Islet of Langerhans (tissue), 1 donor: Measurements from ENCODE around the gene CDHR1.

Experiments
- FAIRE-seq: peaks from one replicate; lab custom pipeline; 2011; peaks lifted over from hg19 to GRCh38; lab: Jason Lieb, UNC

Gene CDHR1

DNA sequence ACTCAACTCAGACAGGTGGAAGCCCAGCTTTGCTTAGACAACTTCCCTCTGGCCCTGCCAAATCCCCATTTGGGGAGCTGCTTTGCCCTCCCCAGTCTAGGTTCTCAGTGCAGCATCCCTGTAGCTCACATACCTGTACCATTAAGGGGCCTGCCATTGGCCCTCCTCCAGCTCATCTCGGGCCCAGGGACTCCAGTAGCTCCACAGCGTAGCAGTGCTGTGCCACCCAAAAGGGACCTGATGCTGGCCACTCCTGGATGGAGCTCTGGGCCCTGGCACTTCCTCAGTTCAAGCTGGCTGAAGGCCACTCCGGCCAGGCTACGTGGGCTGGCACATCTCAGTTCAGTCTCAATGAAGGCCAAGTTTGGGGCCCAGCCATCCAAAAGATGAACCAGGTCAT, 39.6 kb downstream of the CDHR1 start:
- FAIRE-seq, result no peak

DNA sequence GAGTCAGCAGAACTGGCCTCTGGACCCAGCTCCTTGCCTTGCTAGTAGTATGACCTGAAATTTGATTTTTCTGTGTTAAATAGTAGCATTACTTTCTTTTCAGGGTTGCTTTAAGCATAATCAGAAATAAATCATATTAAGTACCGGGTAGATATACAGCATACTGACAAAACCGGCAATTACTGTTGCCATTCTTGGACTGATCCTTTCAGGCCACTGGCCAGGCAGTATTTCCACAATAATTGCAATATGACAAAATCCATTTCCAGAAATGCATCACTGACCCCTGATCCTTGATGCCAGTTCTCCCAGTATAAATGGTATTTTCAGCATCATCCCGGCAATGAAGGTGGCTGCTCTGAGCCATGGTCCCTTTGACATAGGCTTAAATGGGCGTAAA, 40.1 kb downstream of the CDHR1 start:
- FAIRE-seq, result no peak

DNA sequence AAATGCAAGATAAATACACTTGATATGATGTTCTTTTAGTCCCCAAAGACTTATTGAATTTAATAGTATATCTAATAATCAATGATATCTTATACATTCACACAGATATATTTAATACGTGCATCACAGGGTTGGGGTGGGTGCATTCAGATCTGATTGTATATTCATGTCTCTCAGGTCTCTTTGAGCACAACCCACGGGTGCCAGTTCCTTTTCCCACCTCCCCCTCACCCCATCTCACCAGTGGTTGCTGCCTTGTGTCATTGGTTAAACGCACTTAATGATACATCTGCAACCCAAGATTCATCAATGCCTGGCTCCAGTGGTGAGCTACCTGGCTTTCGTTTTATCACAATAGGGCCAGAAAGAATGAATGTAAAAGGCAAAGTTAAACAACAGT, 40.8 kb downstream of the CDHR1 start:
- no peak for FAIRE-seq

DNA sequence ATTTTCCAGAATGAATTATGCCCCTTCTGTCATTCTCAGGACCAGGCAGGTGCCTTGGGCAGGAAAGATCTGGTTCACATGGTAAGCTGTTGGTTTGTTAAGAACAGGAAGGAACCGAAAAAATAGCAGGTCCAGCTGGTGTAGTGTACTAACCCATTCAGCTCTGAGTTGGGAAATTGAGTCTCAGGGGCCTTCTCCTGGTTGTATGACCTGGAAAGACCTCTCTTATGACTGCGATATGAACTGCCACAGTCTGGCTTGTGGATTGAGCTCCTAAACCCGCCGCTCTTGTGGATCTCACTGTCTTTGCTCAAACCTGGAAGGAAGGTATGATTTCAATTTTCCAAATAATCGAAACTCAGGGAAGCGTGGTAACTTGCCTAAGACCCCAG, 42.5 kb downstream of the CDHR1 start:
- no peak for FAIRE-seq

DNA sequence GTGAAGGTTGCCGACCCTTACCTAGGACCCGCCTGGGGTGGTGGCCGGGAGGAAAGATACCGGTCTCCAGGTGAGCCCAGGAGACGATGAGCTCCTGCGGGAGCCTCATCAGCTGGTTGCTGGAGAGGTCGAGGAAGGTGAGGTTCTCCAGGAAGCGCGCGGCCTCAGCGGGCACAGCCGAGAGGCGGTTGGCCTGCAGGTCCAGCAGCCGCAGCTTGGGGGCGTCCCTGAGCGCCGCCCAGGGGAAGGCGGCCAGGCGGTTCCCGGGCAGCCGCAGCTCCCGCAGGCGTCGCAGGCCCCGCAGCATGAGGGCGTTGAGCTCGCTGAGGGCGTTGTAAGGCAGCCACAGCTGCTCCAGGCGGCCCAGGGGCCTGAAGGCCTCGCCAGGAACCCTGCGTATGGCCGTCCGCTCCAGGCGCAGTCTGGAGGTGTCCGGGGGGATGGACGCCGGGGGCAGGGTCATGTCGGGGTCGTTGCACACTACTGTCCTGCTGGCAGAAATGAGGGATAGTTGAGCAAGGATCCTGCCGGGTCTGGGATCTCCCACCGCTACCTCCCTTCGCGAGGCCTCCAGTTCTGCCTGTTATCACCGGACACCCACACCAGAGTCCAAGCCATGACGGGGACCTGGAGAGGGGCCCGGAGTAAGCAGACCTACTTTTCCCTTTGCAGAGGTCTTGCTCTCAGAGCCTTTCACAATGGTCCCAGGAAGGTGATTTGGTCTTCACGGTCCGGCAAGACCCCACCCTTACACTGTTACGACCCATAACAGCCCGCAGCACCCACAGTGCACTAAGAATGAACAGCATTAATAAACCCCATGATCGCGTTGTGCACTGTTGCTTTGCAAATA, 43.1 kb downstream of the CDHR1 start:
- no peak for FAIRE-seq

DNA sequence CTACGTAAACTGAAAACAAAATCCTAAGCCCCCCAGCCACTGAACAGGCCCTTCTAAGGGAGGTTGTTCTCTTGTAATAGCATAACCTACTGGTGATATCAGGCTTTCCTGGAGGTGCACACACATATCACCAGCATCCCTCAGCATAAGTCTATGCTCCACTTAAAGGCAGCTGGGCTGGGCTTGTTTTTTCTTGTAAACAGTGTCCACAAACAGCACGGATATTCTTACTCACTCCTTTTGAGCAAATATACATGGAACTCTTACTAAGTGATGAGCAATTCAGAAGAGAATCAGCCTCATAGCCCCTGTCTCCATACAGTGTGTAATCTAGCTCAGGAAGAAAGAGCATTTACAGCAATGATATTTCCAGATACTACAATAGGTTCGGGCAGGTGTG, 44.6 kb downstream of the CDHR1 start:
- no peak for FAIRE-seq

DNA sequence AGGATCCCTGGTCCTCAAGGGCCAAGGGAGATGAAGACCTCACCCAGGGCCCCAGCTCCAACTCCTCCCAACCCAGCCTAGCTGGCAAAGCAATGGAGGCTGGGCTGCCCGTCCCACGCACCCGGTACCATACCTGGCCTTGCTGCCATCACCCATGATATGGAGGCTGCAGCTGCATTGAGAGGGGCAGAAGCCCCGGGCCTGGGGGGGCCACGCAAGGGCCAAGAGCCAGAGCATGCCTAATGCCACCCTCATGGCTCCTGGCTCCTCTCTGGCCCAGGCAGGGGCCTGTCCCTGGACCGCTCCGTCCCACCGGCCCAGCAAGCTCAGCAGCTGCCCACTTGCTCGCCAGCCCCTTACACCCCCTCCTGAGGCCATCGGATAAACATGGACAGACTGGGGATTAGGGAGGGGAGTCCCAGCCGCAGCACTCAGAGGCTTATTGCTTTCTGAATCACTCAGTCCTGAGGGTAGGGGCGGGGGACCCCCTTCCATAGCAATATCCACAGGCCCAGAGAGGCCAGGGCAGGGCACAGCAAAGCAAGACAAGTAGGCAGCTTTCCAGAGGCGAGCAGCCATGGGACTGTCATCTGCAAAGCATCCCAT, 47.0 kb downstream of the CDHR1 start, which contains the start of gene LRIT1:
Gene LRIT1, minus strand, starts transcription at position 362 of the 606 bp plus-strand sequence. Its CDS starts 107 bp downstream, at position 255.
- FAIRE-seq, result no peak

DNA sequence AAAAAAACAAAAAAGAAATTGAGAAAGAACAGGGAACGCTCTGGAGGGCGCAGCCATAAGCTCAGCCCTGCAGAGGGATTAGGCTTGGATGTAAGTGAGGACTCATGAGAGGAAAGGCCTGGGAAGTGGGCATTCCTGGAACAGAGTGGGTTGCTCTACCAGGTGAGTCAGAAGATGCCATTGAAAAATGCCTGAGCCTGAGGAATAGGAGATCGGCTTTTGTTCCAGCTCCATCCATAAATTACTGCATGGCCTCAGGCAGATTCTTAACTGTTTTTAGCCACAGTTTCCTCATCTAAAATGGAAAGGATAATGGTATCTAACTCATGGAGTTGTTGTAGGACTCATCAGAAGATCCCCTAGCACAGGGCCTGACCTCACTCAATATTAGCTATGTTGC, 49.4 kb downstream of the CDHR1 start:
- FAIRE-seq, result no peak

DNA sequence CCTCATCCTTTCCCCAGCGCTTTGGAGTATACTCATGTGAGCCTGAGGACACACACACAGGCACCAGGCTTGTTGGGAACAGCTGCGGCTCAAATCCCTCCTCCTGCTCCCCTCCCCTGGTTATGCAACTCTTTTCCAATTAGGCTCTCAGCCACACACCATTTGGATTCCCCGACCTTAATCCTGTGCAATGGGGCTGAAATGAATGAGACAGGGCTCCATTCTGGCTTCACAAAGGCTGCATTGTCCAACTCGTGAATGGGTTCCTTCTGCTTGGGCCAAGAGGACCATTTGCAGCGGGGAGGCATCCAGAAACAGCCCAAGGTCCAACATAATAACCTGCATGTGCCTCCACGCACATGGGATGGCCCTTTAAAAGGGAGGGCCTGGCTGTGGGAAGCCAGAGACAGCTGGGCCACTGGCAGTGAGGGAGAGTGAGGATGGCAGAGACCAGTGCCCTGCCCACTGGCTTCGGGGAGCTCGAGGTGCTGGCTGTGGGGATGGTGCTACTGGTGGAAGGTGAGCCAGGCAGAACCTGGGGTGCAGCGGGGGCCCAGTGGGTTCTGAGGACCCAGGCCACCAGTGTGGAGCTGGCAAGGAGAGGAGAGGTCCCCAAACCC, 50.4 kb downstream of the CDHR1 start, which contains the start of gene RGR:
Gene RGR, plus strand, starts transcription at position 403 of the 620 bp plus-strand sequence. Its CDS starts 38 bp downstream, at position 441.
- FAIRE-seq, result no peak

DNA sequence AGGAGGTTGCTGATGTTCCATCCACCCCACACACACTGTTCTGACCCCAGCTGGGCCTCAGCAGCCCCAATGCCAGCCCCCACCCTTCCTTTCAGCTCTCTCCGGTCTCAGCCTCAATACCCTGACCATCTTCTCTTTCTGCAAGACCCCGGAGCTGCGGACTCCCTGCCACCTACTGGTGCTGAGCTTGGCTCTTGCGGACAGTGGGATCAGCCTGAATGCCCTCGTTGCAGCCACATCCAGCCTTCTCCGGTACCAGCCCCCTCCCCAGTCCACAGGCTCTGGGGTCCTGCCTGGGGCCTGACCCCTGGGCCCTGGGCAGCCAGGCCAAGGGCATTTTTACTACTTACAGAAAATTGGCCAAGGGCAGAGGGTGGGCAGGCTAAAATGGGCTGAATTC, 53.2 kb downstream of the CDHR1 start:
- no peak for FAIRE-seq

DNA sequence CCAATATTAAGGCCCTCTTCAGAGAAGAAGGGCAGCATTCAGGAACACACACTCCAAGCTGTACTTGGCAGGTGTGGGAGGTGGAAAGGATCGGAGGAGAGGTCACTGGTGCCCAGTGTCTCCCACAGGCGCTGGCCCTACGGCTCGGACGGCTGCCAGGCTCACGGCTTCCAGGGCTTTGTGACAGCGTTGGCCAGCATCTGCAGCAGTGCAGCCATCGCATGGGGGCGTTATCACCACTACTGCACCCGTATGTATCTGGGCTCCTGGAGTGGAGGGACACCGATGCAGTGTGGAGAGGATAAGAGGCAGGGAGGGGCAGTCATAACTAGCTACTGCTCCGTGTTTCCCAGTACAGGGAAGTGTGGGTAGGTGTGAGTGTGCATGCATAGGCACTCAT, 54.5 kb downstream of the CDHR1 start:
- no peak for FAIRE-seq

DNA sequence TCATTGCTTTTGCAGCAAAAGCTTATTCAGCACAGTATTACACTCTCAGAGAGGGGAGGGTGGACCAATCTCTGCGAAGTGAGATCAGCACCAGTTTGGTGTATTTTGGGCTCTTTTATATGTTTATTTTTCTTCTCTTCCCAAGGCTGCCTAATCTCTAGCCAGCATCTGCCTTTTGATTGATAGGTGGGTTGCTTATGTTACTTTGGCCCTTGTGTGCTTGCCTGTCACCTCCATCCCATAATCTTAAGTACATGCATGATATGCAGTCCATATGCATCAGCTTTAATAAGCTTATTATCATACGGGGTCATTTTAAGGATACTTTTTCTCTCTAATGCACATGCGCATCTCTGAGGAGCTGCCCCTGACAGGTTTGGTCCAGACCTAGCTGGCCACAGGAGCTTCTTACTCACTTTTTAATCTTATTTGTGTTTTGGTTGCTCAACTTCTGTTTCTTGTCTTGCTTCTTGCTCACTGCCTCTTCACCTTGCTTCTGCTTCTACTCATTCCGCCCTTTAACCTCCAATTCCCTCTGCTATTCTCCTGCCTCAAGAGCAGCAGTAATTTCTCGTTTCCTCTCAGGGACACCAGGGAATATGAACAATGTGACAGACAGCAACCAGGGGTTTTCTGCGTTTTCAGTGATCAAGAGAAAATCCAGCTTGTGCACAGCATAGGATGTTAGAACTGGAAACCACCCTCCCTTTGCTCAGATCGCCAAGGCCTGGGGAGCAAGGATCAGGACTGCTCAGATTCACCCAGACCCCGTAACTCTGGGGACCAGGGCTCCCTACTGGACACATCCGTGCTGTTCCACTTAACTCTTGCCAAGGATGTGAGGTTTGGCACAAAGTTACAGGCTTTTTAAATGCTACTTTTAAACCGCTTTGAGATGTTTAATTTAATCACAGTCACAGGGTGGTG, 60.5 kb downstream of the CDHR1 start:
- no peak for FAIRE-seq

DNA sequence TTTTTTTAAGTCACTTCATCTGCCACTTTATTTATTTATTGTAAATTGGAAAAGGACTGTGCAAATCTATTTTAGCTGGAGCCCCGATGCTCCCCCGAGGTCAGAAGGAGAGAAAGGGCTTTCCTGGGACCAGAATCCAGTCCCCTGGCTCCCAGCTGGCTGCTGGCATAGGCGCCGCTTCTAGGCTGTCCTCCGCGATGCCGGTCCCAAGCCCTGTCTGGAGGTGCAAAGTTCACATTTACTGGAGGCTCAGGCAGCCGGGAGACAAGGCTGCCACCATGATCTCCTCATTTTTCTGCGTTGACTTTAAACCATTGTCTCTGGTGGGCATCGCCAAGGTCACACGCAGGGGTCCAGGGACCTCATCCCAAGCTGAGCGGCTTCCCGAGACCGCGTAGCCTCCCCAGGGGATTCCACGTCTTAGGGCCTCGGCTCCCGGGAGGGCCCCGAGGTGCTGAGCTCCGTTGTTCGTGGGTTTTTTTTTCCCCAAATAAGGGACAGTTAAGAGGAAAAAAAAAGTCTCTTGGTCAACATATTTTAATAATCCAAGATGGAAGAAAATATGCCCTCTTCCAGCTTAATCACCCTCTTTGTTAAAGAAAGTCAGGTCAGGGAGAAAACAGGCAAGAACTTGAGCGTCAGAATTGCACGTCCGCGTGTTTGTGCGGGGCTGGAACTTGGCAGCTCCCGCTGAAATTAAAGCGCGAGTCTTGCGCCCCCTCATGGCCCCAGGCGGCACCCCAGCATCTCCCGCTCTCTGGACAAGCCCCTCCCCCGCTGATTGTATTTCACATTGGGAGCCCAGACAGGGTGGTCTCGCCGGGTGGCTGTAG, 62.4 kb downstream of the CDHR1 start:
- FAIRE-seq, result no peak

DNA sequence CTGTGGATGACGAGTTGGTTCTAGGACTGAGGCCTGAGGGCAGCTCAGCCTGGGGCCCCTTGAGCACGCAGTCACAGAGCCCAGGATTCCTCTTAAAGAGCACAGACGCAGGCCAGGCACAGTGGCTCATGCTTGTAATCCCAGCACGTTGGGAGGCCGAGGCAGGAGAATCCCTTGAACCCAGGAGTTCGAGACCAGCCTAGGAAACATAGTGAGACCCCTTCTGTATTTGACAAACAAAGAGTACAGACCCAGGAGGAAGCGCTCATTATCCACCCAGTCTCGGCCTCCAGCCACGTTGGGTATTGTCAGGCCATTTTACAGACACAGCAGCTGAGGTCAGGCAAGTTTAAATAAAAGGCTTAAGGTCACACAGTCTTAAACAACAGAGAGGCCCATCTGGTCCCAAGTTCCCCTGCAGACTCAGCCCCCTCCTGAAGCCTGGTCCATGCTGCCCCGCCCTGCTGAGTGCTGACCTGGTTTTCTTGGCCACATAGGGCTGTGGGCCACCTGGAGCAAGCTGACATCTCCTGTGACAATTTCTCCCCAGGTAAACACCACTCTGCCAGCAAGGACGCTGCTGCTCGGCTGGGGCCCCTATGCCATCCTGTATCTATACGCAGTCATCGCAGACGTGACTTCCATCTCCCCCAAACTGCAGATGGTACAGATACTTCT, 63.1 kb downstream of the CDHR1 start:
- FAIRE-seq, result no peak

DNA sequence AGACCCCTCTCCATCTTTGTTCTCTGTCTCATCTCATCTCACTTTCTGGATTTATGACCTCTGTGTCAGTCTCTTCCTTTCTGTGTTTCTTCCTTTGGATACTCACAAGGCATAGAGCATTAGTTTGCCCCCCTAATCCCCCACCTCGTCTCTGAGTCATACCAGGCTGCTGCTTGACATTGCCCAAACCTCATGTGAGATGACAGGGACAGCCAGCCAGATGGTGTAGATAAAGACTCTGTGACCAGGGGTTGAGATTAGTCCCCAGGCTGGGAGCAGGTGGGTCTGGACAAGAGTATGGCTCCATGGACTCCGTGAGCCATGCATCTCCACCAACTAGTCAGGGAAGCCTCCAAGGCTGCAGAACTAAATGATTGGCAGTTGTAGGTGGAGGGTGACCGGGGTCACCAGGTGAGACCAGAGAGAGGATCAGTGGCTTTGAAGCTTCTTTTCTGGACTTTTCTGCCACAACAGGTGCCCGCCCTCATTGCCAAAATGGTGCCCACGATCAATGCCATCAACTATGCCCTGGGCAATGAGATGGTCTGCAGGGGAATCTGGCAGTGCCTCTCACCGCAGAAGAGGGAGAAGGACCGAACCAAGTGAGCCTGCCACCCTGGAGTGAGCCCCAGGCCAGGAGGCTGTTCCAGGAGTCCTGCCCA, 63.8 kb downstream of the CDHR1 start:
- FAIRE-seq, result no peak

DNA sequence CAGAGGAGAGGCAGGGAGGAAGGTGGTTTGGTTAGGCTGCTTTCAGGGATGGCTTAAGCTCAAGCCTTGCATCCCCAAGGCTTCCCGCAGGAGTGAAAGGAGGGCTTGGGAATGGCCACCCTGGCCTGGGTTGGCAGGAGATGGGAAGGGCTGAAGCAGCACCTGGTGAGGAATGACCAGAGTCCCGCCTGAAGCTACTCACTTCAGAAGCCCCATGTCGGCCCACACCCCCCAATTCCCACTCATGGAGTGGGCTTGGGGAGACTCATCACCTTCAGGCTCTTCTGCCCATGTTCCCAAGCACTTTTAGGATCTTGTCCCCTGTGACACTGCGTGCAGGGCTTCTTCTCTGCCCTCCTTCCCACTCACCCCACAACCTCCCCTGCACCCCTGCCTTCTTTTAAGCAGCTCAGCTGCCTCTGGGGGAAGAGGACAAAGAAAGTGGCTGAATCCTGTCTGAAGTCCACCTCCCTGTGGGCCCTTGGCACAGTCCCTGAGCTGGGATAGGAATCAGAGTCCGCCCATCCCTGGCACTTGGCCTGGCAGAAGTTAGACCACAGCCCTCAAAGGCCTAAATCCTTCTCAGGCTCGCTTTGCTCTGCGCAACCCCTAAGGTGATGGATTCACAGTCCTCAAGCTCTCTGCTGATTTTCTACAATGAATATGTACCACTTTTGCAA, 67.0 kb downstream of the CDHR1 start:
- FAIRE-seq, result no peak

DNA sequence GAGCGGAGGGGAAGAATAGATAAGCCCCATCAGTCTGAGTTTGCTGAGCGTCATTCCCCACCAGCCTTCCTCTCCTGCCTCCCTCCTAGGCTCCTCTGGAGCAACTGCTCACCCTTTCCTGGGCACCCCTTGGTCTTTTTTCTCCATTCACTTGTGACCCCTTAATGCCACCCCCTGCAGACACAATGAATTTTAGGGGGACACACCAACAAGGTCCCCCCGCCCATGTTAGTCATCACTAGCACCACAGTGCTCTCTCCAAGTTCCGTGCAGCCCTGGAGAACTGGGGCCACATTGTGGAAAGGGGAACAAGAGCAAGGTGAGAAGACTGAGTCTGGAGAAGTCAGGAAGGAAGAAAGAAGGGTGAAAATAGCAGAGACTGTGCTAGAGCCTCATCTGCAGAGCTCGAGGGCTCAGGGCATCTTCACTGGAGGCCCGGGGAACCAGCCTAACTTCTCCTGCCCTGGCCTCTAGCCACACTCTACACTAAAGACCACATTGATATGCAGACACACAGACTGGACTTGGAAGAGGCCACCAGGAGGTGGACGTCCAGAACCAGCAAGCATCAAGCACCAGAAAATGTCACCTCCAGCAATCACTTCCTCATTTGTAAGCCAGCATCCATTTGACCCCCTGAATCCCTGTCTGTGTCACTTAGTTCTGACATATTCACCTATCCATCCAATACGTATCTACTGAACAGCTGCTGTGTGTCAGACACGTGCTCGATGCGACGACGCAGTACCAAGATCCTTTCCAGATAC, 68.0 kb downstream of the CDHR1 start:
- FAIRE-seq, result no peak

DNA sequence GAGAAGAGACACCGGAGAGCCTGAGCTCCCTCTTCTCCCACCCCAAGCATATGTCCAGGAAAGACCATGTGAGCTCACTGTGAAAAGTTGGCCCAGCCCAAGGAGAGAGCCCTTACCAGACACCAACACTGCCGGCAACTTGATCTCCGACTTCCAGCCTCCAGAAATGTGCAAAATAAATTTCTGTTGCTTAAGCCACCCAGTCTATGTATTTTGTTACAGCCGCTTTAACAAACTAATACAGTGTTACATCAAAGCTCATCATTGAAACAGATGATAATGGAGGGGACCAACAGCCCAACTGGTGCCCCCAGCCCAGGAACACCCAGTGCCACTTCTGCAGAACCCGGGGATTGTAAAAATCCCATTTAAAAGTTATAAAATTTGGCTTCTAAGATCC, 69.4 kb downstream of the CDHR1 start:
- no peak for FAIRE-seq
